ENCODE results near the gene GRK5. TPM values are rescaled to one million over a fixed set of nuclear protein-coding genes. Genes with fewer than 3 reads are reported as not detected.

The GRK5 gene
- total RNA-seq, 3 donors from 2014 or later (not counting 1 experiment from before 2014, with no cell fraction given) = 37.6 to 54.3 (median 47.9) TPM

DNA sequence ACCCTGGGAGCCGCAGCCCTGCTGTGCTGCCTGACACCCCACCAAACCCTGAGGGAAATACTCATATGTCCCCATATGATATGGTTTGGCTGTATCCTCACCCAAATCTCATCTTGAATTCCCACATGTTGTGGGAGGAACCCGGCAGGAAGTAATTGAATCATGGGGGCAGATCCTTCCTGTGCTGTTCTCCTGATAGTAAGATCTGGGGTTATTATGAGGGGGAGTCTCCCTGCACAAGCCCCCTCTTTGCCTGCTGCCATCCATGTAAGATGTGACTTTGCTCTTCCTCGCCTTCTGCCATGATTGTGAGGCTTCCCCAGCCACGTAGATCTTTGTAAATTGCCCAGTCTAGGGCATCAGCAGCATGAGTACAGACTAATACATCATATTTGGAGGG, 266.4 kb downstream of the GRK5 start:
- Mint-ChIP-seq H3K4me3 (no peak overlapping the region), H3K27me3 (ENCODE audit: low read depth in 2 of 2) (peaks cover 2 to 26% of the 10 kb centered on the region in 2 donors), H3K9me3 (no peaks in the 10 kb centered on the region), H3K27ac (no peak overlapping the region), H3K36me3 (no peaks in the 10 kb centered on the region), H3K4me1 (peaks cover 4% of the 10 kb centered on the region in 2 donors)
- Histone ChIP-seq H3K4me1 (ENCODE audit: control insufficient read depth, insufficient read depth, low read length) (peaks cover 11% of the 10 kb centered on the region), H3K9me3 (ENCODE audit: control insufficient read depth, insufficient read depth, low read length) (no peaks in the 10 kb centered on the region), H3K4me3 (ENCODE audit: low read length) (no peak overlapping the region), H3K27me3 (ENCODE audit: control insufficient read depth, insufficient read depth, low read length) (no peaks in the 10 kb centered on the region), H3K27ac (ENCODE audit: low read length) (no peak overlapping the region), H3K36me3 (ENCODE audit: control insufficient read depth, insufficient read depth, low read length) (no peaks in the 10 kb centered on the region)
- TF ChIP-seq, protein P1, sequence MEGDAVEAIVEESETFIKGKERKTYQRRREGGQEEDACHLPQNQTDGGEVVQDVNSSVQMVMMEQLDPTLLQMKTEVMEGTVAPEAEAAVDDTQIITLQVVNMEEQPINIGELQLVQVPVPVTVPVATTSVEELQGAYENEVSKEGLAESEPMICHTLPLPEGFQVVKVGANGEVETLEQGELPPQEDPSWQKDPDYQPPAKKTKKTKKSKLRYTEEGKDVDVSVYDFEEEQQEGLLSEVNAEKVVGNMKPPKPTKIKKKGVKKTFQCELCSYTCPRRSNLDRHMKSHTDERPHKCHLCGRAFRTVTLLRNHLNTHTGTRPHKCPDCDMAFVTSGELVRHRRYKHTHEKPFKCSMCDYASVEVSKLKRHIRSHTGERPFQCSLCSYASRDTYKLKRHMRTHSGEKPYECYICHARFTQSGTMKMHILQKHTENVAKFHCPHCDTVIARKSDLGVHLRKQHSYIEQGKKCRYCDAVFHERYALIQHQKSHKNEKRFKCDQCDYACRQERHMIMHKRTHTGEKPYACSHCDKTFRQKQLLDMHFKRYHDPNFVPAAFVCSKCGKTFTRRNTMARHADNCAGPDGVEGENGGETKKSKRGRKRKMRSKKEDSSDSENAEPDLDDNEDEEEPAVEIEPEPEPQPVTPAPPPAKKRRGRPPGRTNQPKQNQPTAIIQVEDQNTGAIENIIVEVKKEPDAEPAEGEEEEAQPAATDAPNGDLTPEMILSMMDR (IDR thresholded peaks at IDR 0.05) = no peak
- ATAC-seq (no peak), DNase-seq (no peak)
- 89% methylated on average over 4 of the region's 4 CpGs for WGBS (ENCODE audit: insufficient coverage)
- intact Hi-C loops (cut with micrococcal nuclease) = no loop called here

DNA sequence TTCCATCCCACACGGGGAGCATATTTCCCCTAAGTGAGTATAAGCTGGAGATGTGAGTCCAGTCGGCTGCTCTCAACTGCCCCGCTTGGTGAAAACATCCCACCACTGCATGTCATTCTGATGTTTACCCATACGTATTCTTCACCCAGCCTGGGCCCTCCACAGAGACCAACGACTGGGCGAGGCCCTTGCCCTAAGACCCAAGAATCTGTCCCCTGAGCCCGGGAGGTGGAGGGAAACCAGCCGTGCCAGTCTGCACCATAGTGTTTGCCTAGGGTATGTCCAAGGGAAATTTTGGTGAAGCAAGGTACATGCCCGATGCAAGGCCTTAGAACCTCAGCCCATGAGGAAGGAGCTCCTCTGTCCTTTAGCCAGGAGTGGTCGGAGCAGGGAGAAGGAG, 267.2 kb downstream of the GRK5 start:
- Mint-ChIP-seq H3K9me3 (no peaks in the 10 kb centered on the region), H3K4me1 (peaks cover 8 to 11% of the 10 kb centered on the region in 2 donors), H3K4me3 (no peak overlapping the region), H3K27ac (no peak overlapping the region), H3K36me3 (no peaks in the 10 kb centered on the region), H3K27me3 (ENCODE audit: low read depth in 2 of 2) (peaks cover 6 to 26% of the 10 kb centered on the region in 2 donors)
- Histone ChIP-seq H3K27ac (ENCODE audit: low read length) (no peak overlapping the region), H3K4me3 (ENCODE audit: low read length) (no peak overlapping the region), H3K9me3 (ENCODE audit: control insufficient read depth, insufficient read depth, low read length) (no peaks in the 10 kb centered on the region), H3K4me1 (ENCODE audit: control insufficient read depth, insufficient read depth, low read length) (peaks cover 18% of the 10 kb centered on the region), H3K27me3 (ENCODE audit: control insufficient read depth, insufficient read depth, low read length) (no peaks in the 10 kb centered on the region), H3K36me3 (ENCODE audit: control insufficient read depth, insufficient read depth, low read length) (no peaks in the 10 kb centered on the region)
- DNase-seq = no peak
- intact Hi-C loops (cut with micrococcal nuclease) = no loop called here
- no peak for ATAC-seq
- WGBS (ENCODE audit: insufficient coverage) = 86% methylated on average over 10 of the region's 10 CpGs
- TF ChIP-seq, protein P1 (IDR thresholded peaks at IDR 0.05) = no peak

DNA sequence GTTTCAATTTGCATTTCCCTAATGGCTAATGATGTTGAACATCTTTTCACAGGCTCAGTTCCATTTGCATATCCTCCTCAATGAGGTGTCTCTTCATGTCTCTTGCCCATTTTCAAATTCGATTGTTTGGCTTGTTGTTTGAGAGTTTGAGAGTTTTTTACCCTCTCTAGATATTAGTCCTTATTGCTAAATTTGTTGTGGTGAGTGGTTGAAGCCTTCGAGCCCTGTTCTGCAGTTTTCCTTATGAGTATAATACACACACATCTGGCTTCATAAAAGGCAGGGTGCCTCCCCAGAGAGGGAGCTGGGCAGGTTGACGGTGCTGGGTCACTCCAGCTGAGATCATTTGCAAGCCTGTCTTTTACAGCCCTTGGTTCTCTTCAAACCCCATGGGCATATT, 270.1 kb downstream of the GRK5 start:
- H3K27me3 Mint-ChIP-seq (ENCODE audit: low read depth in 2 of 2) = peaks cover 6 to 20% of the 10 kb centered on the region in 2 donors
- no peaks in the 10 kb centered on the region for H3K27me3 ChIP-seq (ENCODE audit: control insufficient read depth, insufficient read depth, low read length)
- H3K4me3 ChIP-seq (ENCODE audit: low read length) = no peak overlapping the region
- peaks cover 18% of the 10 kb centered on the region for H3K4me1 ChIP-seq (ENCODE audit: control insufficient read depth, insufficient read depth, low read length)
- no peak overlapping the region for H3K4me3 Mint-ChIP-seq
- H3K36me3 ChIP-seq (ENCODE audit: control insufficient read depth, insufficient read depth, low read length) = no peaks in the 10 kb centered on the region
- no peak overlapping the region for H3K27ac ChIP-seq (ENCODE audit: low read length)
- TF ChIP-seq, protein P1 (IDR thresholded peaks at IDR 0.05) = no peak
- no peaks in the 10 kb centered on the region for H3K36me3 Mint-ChIP-seq
- intact Hi-C loops (cut with micrococcal nuclease) = no loop called here
- 38% methylated on average over 1 of the region's 3 CpGs for WGBS (ENCODE audit: insufficient coverage)
- no peak for DNase-seq
- no peaks in the 10 kb centered on the region for H3K9me3 Mint-ChIP-seq
- H3K27ac Mint-ChIP-seq = no peak overlapping the region
- no peak for ATAC-seq
- no peaks in the 10 kb centered on the region for H3K9me3 ChIP-seq (ENCODE audit: control insufficient read depth, insufficient read depth, low read length)
- H3K4me1 Mint-ChIP-seq = peaks cover 8 to 11% of the 10 kb centered on the region in 2 donors

DNA sequence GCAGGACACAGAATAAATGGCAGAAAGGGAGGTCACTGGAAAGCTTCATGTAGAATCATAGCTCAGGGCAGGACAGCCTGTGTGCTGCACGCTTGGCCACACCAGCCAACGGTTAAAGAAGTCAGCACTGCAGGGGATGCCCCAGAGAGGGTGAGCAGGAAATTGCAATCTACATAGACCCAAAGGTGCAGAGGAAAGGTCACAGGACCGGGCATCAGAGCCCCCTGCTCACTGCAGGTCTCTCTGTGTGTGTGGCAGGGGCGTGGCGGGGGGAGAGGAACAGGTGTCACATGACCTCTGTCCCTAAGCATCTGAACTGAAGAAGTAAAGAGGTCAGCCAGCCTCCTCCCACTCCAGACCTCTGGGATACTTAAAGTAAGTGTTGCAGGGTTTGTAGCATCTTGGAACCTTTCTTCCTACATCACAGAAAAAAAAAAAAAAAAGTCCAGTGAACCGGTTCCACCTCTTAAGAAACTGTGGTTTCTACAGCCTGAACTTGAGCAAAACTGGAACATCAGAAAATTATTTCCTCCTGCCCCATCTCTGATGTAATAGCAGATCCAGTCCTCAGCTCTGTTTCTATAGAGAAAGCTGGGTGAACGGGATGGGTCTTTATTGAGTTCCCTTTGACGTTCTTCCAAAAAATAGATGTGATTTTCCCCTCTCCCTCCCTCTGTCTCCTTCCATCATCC, 270.9 kb downstream of the GRK5 start:
- no peak overlapping the region for H3K27ac Mint-ChIP-seq
- H3K9me3 Mint-ChIP-seq = no peaks in the 10 kb centered on the region
- H3K9me3 ChIP-seq (ENCODE audit: control insufficient read depth, insufficient read depth, low read length) = no peaks in the 10 kb centered on the region
- DNase-seq = peak in 1 of 2 donors; percentile 57
- H3K36me3 Mint-ChIP-seq = no peaks in the 10 kb centered on the region
- ATAC-seq = peak in 2 of 3 donors; percentile 49 to 62
- H3K4me1 Mint-ChIP-seq = peaks cover 8 to 11% of the 10 kb centered on the region in 2 donors
- peaks cover 18% of the 10 kb centered on the region for H3K4me1 ChIP-seq (ENCODE audit: control insufficient read depth, insufficient read depth, low read length)
- no peak overlapping the region for H3K27ac ChIP-seq (ENCODE audit: low read length)
- H3K27me3 Mint-ChIP-seq (ENCODE audit: low read depth in 2 of 2) = peaks cover 10 to 20% of the 10 kb centered on the region in 2 donors
- TF ChIP-seq, protein P1 (IDR thresholded peaks at IDR 0.05) = no peak
- no peak overlapping the region for H3K4me3 ChIP-seq (ENCODE audit: low read length)
- no peak overlapping the region for H3K4me3 Mint-ChIP-seq
- WGBS (ENCODE audit: insufficient coverage) = 44% methylated on average over 5 of the region's 8 CpGs
- H3K27me3 ChIP-seq (ENCODE audit: control insufficient read depth, insufficient read depth, low read length) = no peaks in the 10 kb centered on the region
- no peaks in the 10 kb centered on the region for H3K36me3 ChIP-seq (ENCODE audit: control insufficient read depth, insufficient read depth, low read length)
- intact Hi-C loops (cut with micrococcal nuclease) = no loop called here

Measured in natural killer cell (primary cell).